ENCODE measurements around the gene SEC63.

The SEC63 gene

GRCh38 chr6:107818272-107818671, 139.7 kb downstream of the SEC63 start:
- no peak for ATAC-seq

GRCh38 chr6:107817784-107818183, 140.2 kb downstream of the SEC63 start:
- DNase-seq = no peak
- no peak for ATAC-seq

More at GRCh38 chr6:107818272-107818671, 139.7 kb downstream of the SEC63 start:
- no peak for DNase-seq
